Panc1 (cell line): ENCODE results near the gene NBR1.
"Not testable (repeated sequence)": the region's sequence is repeated elsewhere in the genome, so short reads cannot be mapped to it uniquely, and the experiment has no call there.

Experiments
- CTCF ChIP-seq: fragments of 450-650 bp; IDR thresholded peaks from 2 replicates; pipeline ENCODE4 v1.5.1; 2017; ENCODE audit warnings: mild to moderate bottlenecking
- POLR2AphosphoS5 ChIP-seq: IDR thresholded peaks from 2 replicates; pipeline ENCODE4 v1.6.1; 2012; ENCODE audit warnings: mild to moderate bottlenecking, low read depth, low read length, moderate library complexity
- REST ChIP-seq, 2 experiments: IDR thresholded peaks; 2 replicates each; pipeline ENCODE4 v1.6.1; 2011 to 2012; ENCODE audit warnings: low read depth in 2 of 2, control low read depth in 1 of 2, low read length in 1 of 2, mild to moderate bottlenecking in 1 of 2, moderate library complexity in 1 of 2; ENCODE audit not compliant: insufficient read depth in 1 of 2
- TCF7L2 ChIP-seq: IDR thresholded peaks from 2 replicates; pipeline ENCODE4 v1.6.1; 2011; ENCODE audit warnings: mild to moderate bottlenecking, low read depth, low read length, inconsistent platforms

- TF ChIP-seq CTCF; POLR2AphosphoS5; REST (IDR thresholded peaks at IDR 0.05; ENCODE audit: insufficient read depth in 1 of 2, low read depth in 2 of 2, low read length in 1 of 2); TCF7L2: not testable (repeated sequence)
Observed at GRCh38 chr17:43159957-43160356, 11.1 kb upstream of the NBR1 start.
